ENCODE results near the gene POLR3K.
A peak's percentile ranks its signal among the peaks of the same experiment; 100 is the strongest.

The POLR3K gene

GRCh38 chr16:96935-97381 is 43.5 kb upstream of the POLR3K start:
- peak; percentile 68 for TF ChIP-seq FOXP2 (optimal IDR thresholded peaks at IDR 0.05; ENCODE audit: borderline replicate concordance, extremely low read depth, extremely low read length, insufficient read depth)
- 0 out of 2 replicates have a peak, but pooled peaks have one; percentile 59 for TF ChIP-seq SIN3A (IDR thresholded peaks at IDR 0.05; ENCODE audit: borderline replicate concordance, insufficient read depth, low read length)
- TF ChIP-seq POLR2AphosphoS5 (IDR thresholded peaks at IDR 0.05; ENCODE audit: low read depth, low read length) = no peak

- no peak for TF ChIP-seq SIN3A (IDR thresholded peaks at IDR 0.05; ENCODE audit: borderline replicate concordance, insufficient read depth, low read length)
- TF ChIP-seq, protein P1, sequence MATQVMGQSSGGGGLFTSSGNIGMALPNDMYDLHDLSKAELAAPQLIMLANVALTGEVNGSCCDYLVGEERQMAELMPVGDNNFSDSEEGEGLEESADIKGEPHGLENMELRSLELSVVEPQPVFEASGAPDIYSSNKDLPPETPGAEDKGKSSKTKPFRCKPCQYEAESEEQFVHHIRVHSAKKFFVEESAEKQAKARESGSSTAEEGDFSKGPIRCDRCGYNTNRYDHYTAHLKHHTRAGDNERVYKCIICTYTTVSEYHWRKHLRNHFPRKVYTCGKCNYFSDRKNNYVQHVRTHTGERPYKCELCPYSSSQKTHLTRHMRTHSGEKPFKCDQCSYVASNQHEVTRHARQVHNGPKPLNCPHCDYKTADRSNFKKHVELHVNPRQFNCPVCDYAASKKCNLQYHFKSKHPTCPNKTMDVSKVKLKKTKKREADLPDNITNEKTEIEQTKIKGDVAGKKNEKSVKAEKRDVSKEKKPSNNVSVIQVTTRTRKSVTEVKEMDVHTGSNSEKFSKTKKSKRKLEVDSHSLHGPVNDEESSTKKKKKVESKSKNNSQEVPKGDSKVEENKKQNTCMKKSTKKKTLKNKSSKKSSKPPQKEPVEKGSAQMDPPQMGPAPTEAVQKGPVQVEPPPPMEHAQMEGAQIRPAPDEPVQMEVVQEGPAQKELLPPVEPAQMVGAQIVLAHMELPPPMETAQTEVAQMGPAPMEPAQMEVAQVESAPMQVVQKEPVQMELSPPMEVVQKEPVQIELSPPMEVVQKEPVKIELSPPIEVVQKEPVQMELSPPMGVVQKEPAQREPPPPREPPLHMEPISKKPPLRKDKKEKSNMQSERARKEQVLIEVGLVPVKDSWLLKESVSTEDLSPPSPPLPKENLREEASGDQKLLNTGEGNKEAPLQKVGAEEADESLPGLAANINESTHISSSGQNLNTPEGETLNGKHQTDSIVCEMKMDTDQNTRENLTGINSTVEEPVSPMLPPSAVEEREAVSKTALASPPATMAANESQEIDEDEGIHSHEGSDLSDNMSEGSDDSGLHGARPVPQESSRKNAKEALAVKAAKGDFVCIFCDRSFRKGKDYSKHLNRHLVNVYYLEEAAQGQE (IDR thresholded peaks at IDR 0.05; ENCODE audit: insufficient read depth in 1 of 2, low read depth in 2 of 2, low read length in 2 of 2) = no peak
Observed at GRCh38 chr16:94918-95265, 41.5 kb upstream of the POLR3K start.

- no peak for TF ChIP-seq FOXP2 (optimal IDR thresholded peaks at IDR 0.05; ENCODE audit: borderline replicate concordance, extremely low read depth, extremely low read length, insufficient read depth)
- TF ChIP-seq TAF1 (IDR thresholded peaks at IDR 0.05; ENCODE audit: borderline replicate concordance, insufficient read depth, low read length) = no peak
- no peak for TF ChIP-seq SIN3A (IDR thresholded peaks at IDR 0.05; ENCODE audit: borderline replicate concordance, insufficient read depth, low read length)
- TF ChIP-seq, protein P1 (IDR thresholded peaks at IDR 0.05; ENCODE audit: insufficient read depth in 1 of 2, low read depth in 2 of 2, low read length in 2 of 2) = no peak
- no peak for TF ChIP-seq POLR2AphosphoS5 (IDR thresholded peaks at IDR 0.05; ENCODE audit: low read depth, low read length)
Observed at GRCh38 chr16:92431-93339, 39.3 kb upstream of the POLR3K start.

DNA sequence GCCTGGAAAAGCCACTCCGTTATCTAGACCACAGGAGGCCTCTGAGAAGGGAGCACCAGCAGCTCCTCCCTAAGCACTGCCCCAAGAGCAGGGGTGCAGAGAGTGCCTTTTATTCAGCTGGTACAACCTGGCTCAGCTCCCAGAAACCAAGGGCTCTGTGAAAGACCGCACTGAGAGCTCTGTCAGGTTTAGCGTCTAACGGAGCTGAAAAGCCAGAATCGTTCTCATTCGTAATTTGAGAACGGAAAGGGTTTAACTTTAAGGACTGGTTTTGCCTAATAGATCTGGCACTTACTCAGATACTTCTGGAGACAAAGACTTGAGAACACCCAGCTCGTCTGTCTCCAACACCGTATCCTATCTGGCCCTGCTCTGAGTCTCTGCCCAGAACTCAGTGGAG is 38.1 kb upstream of the POLR3K start:
- TF ChIP-seq SIN3A (IDR thresholded peaks at IDR 0.05; ENCODE audit: borderline replicate concordance, insufficient read depth, low read length) = no peak
- TF ChIP-seq, protein P1 (IDR thresholded peaks at IDR 0.05; ENCODE audit: insufficient read depth in 1 of 2, low read depth in 2 of 2, low read length in 2 of 2) = no peak
- no peak for TF ChIP-seq POLR2AphosphoS5 (IDR thresholded peaks at IDR 0.05; ENCODE audit: low read depth, low read length)
- no peak for TF ChIP-seq TAF1 (IDR thresholded peaks at IDR 0.05; ENCODE audit: borderline replicate concordance, insufficient read depth, low read length)
- no peak for TF ChIP-seq FOXP2 (optimal IDR thresholded peaks at IDR 0.05; ENCODE audit: borderline replicate concordance, extremely low read depth, extremely low read length, insufficient read depth)

- TF ChIP-seq TAF1 (IDR thresholded peaks at IDR 0.05; ENCODE audit: borderline replicate concordance, insufficient read depth, low read length) = no peak
- TF ChIP-seq SIN3A (IDR thresholded peaks at IDR 0.05; ENCODE audit: borderline replicate concordance, insufficient read depth, low read length) = no peak
- no peak for TF ChIP-seq POLR2AphosphoS5 (IDR thresholded peaks at IDR 0.05; ENCODE audit: low read depth, low read length)
- TF ChIP-seq, protein P1 (IDR thresholded peaks at IDR 0.05; ENCODE audit: insufficient read depth in 1 of 2, low read depth in 2 of 2, low read length in 2 of 2) = no peak
Observed at GRCh38 chr16:89391-90302, 36.2 kb upstream of the POLR3K start.

All from PFSK-1 (cell line).